Smooth muscle cell (in vitro differentiated cells): ENCODE data around the gene ADAMTS6. TPM values are rescaled to one million over a fixed set of nuclear protein-coding genes. Genes with fewer than 3 reads are reported as not detected.
"Not testable (repeated sequence)": the region's sequence is repeated elsewhere in the genome, so short reads cannot be mapped to it uniquely, and the experiment has no call there.

ENCODE experiments used
- DNase-seq: peaks from one replicate; lab custom pipeline; 2025; ENCODE audit not compliant: unreplicated experiment; lab: John Stamatoyannopoulos, UW
- H2AFZ ChIP-seq: fragments of 200-600 bp; sonication (generic); 2 replicates; pipeline ENCODE4 v1.6.0; 2016; ENCODE audit warnings: antibody characterized with exemption, low read depth, mild to moderate bottlenecking
- H3F3A ChIP-seq: fragments of 200-600 bp; sonication (generic); 2 replicates; pipeline ENCODE4 v1.6.0; 2017; ENCODE audit warnings: antibody characterized with exemption, low read depth
- H3K27ac ChIP-seq: fragments of 200-600 bp; sonication (generic); 2 replicates; pipeline ENCODE4 v1.5.1; 2016; ENCODE audit warnings: low read depth, mild to moderate bottlenecking
- H3K27me3 ChIP-seq: fragments of 200-600 bp; sonication (generic); 2 replicates; pipeline ENCODE4 v1.6.1; 2016; ENCODE audit warnings: low read depth, mild to moderate bottlenecking
- H3K36me3 ChIP-seq: fragments of 200-600 bp; sonication (generic); 2 replicates; pipeline ENCODE4 v1.5.1; 2016; ENCODE audit warnings: low read depth
- H3K4me1 ChIP-seq: fragments of 200-600 bp; sonication (generic); 2 replicates; pipeline ENCODE4 v1.5.1; 2016; ENCODE audit warnings: low read depth
- H3K4me2 ChIP-seq: fragments of 200-600 bp; sonication (generic); 2 replicates; pipeline ENCODE4 v1.6.0; 2016; ENCODE audit warnings: mild to moderate bottlenecking
- H3K4me3 ChIP-seq: fragments of 200-600 bp; sonication (generic); 2 replicates; pipeline ENCODE4 v1.5.1; 2016; ENCODE audit warnings: mild to moderate bottlenecking
- H3K79me2 ChIP-seq: fragments of 200-600 bp; sonication (generic); 2 replicates; pipeline ENCODE4 v1.6.0; 2016; ENCODE audit warnings: low read depth, mild to moderate bottlenecking
- H3K9ac ChIP-seq: fragments of 200-600 bp; sonication (generic); 2 replicates; pipeline ENCODE4 v1.6.0; 2016; ENCODE audit warnings: low read depth
- H3K9me3 ChIP-seq: fragments of 200-600 bp; sonication (generic); replicated peaks from 2 replicates; pipeline ENCODE4 v1.5.1; 2016; ENCODE audit warnings: low read depth
- H4K20me1 ChIP-seq: fragments of 200-600 bp; sonication (generic); 2 replicates; pipeline ENCODE4 v1.6.0; 2016; ENCODE audit warnings: low read depth
- CTCF ChIP-seq: fragments of 200-600 bp; sonication (generic); IDR thresholded peaks from 2 replicates; pipeline ENCODE4 v1.5.1; 2017; ENCODE audit warnings: borderline replicate concordance, mild to moderate bottlenecking, antibody characterized with exemption; ENCODE audit not compliant: insufficient read depth, poor library complexity, severe bottlenecking
- WGBS: methylation state at CpG from one replicate; pipeline ENCODE4 v1.1.7; 2016; ENCODE audit warnings: low lambda C conversion rate; 5-methylcytosine and 5-hydroxymethylcytosine counted together
- polyA plus RNA-seq: library from polyadenylated mRNA; unstranded; fragments of >200 nt; fragmentation: Nextera tagmentation; extraction: Ambion mirVana; gene quantifications from 2 replicates; pipeline ENCODE4 v1.2.1, GENCODE V29; 2016
- total RNA-seq: library from RNA; depleted of rRNA; stranded (reverse); fragments of >200 nt; gene quantifications from 2 replicates; pipeline ENCODE4 v1.2.3, GENCODE V29; 2014

ADAMTS6 gene
- total and polyA plus RNA-seq, 2 experiments from 2014 or later, result 5.9 to 111 TPM

- Histone ChIP-seq H3K4me1 (no peaks in the 10 kb centered on the region), H3K9me3 (no peaks in the 10 kb centered on the region), H3F3A (no peaks in the 10 kb centered on the region), H3K4me2 (no peak overlapping the region), H3K9ac (no peak overlapping the region), H3K4me3 (no peak overlapping the region), H4K20me1 (no peaks in the 10 kb centered on the region), H3K36me3 (no peaks in the 10 kb centered on the region), H2AFZ (no peak overlapping the region), H3K79me2 (no peaks in the 10 kb centered on the region), H3K27me3 (no peaks in the 10 kb centered on the region), H3K27ac (no peak overlapping the region)
- 91% methylated on average over 4 of the region's 4 CpGs for WGBS
- no peak for DNase-seq
- TF ChIP-seq CTCF, result no peak
Observed at GRCh38 chr5:65489119-65489518, 7.4 kb upstream of the ADAMTS6 start.

- H3K4me2 ChIP-seq, H3K27me3 ChIP-seq, H3F3A ChIP-seq, H2AFZ ChIP-seq, H3K79me2 ChIP-seq, H3K27ac ChIP-seq, H3K4me1 ChIP-seq, H3K36me3 ChIP-seq, H3K9ac ChIP-seq, H4K20me1 ChIP-seq, DNase-seq, H3K9me3 ChIP-seq, H3K4me3 ChIP-seq: not testable (repeated sequence)
- 86% methylated on average over 7 of the region's 7 CpGs for whole genome bisulfite sequencing
Observed at GRCh38 chr5:65488038-65488687, 6.4 kb upstream of the ADAMTS6 start.

- not testable (repeated sequence) for H3K9ac ChIP-seq, H3K27me3 ChIP-seq, H3K4me3 ChIP-seq, H2AFZ ChIP-seq, H3K4me1 ChIP-seq, H3K79me2 ChIP-seq, H3K4me2 ChIP-seq, H3K27ac ChIP-seq, H3K9me3 ChIP-seq, DNase-seq, H3K36me3 ChIP-seq, H3F3A ChIP-seq, H4K20me1 ChIP-seq
- 97% methylated on average over 2 of the region's 2 CpGs for WGBS
Observed at GRCh38 chr5:65486803-65487202, 5.1 kb upstream of the ADAMTS6 start.

DNA sequence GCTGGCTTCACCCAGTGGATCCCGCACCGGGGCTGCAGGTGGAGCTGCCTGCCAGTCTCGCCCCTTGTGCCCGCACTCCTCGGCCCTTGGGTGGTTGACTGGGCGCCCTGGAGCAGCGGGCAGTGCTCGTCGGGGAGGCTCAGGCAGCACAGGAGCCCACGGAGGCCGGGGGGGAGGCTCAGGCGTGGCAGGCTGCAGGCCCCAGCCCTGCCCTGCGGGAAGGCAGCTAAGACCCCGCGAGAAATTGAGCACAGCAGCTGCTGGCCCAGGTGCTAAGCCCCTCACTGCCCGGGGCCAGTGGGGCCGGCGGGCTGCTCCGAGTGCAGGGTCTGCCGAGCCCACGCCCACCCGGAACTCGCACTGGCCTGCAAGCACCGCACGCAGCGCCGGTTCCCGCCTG lies 3.7 kb upstream of the ADAMTS6 start:
- no peak overlapping the region for H2AFZ ChIP-seq
- TF ChIP-seq CTCF, result no peak
- no peak overlapping the region for H3K4me3 ChIP-seq
- H3K27me3 ChIP-seq, result no peaks in the 10 kb centered on the region
- H3K4me2 ChIP-seq, result no peak overlapping the region
- DNase-seq, result no peak
- WGBS, result 94% methylated on average over 20 of the region's 28 CpGs
- H3K4me1 ChIP-seq, result peaks cover 7% of the 10 kb centered on the region
- no peaks in the 10 kb centered on the region for H3K79me2 ChIP-seq
- H3K36me3 ChIP-seq, result no peaks in the 10 kb centered on the region
- H4K20me1 ChIP-seq, result no peaks in the 10 kb centered on the region
- H3F3A ChIP-seq, result peaks cover 9% of the 10 kb centered on the region
- no peak overlapping the region for H3K9ac ChIP-seq
- H3K9me3 ChIP-seq, result no peaks in the 10 kb centered on the region
- no peak overlapping the region for H3K27ac ChIP-seq
